C4-2B (cell line): Measurements from ENCODE around the gene TBX4.

Experiments
- H3K27ac ChIP-seq: fragments of 450-650 bp; 2 replicates; pipeline ENCODE4 v1.5.1; 2017
- ZFX ChIP-seq: fragments of 450-650 bp; IDR thresholded peaks from 2 replicates; pipeline ENCODE4 v1.6.1; 2017
- TF ChIP-seq, protein P1 (sequence below): fragments of 450-650 bp; conservative IDR thresholded peaks from 2 replicates; pipeline ENCODE4 v1.5.1; 2017; ENCODE audit warnings: mild to moderate bottlenecking

TBX4 gene

DNA sequence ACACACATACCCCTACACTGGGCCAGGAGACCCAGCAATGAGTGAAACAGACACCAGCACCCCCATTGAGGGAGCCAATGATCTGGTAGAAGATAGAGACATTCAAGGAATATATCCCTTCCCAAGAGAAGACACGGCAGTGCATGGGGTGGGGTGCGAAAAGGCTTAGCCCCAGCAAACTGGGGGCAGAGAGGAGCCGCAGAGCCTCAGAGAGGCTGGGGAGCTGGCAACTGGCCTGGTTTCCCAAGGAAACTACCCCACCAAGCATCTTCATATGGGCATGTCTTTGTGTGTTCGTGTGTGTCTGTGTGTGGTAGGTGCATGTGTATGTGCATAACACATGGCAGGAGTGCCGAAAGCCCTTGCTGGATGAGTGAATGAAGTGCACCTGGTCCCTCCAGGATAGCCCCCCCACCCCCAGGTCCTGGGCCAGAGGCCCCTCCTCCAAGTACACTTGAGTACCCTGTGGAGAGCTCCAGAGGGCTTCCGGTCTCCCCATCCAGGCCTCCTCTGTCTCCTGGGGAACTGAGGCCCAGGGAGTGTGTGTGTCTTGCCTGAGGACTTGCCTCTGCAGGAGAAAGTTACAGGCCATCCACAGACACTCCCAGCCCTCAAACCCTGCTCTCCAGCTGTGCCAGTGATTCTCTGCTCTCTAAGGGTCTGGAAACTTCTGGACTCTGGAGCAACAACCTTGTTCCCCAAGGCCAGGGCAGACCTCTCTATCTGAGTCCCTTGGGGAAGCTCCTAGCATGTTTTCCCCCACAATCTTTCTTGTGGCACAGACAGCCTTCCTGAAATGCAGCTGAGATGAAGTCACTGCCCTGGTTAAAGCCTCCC is 36.6 kb upstream of the TBX4 start:
- no peak for TF ChIP-seq ZFX
- no peak overlapping the region; the same call in 1 of the 2 replicates for H3K27ac ChIP-seq

DNA sequence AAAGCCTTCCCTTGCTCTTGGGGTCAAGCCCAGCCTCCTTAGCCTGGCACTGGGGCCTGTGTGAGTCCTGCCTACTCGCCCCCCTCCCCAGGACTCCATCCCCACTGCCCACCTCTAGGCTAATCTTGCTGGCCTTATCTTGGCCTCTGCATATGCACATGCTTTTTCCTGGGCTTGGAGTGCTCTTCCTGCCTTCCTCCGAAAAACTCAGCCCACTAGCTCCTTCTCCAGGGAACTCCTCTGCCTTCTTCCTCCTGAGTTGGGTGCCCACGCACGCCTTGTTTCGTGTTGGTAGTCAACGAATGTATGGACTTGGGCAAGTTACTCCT is 36.0 kb upstream of the TBX4 start:
- TF ChIP-seq ZFX = no peak
- TF ChIP-seq, protein P1, sequence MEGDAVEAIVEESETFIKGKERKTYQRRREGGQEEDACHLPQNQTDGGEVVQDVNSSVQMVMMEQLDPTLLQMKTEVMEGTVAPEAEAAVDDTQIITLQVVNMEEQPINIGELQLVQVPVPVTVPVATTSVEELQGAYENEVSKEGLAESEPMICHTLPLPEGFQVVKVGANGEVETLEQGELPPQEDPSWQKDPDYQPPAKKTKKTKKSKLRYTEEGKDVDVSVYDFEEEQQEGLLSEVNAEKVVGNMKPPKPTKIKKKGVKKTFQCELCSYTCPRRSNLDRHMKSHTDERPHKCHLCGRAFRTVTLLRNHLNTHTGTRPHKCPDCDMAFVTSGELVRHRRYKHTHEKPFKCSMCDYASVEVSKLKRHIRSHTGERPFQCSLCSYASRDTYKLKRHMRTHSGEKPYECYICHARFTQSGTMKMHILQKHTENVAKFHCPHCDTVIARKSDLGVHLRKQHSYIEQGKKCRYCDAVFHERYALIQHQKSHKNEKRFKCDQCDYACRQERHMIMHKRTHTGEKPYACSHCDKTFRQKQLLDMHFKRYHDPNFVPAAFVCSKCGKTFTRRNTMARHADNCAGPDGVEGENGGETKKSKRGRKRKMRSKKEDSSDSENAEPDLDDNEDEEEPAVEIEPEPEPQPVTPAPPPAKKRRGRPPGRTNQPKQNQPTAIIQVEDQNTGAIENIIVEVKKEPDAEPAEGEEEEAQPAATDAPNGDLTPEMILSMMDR = no peak
- H3K27ac ChIP-seq = peak overlapping the region; percentile 16; the same call in 1 of the 2 replicates

DNA sequence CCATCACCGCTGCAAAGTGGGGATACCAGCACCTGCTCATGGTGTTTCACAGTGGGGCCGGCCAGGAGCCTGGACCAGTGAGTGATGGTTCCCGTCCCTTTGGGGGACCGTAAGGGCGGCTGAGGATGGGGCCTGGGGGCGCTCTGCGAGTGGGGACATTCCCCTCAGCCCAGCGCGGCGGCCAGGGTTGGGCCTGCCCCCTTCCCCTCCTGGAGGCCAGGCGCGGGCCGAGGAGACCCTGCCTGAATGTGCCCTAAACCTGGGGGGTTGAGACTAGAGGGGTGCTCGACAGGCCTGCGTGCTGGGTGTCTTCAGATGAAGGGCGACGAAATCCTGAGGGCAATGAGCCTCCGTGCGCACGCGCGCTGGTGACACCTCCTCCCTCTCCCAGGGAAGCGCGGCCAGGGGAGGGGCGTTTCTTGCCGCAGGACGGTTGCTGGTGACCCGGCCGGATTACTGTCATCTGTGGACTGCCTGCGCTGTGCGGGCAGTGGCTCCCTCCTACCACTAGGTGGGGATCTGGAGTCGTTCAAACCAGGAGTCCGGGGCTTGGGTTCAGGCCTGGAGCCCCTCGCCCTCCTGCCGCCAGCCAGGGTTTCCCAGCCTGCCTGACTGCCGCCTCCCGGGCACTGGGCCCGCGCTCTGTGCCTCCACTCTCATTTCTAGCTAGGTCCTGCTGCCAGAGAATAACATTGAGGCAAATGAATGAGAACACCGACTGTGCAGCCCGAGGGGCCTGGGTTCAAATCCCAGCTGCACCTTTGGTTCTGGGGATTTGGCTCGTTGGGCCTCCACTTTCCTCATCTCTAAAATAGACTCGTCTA is 35.5 kb upstream of the TBX4 start:
- TF ChIP-seq, protein P1 = peak; percentile 97
- no peak for TF ChIP-seq ZFX
- peak overlapping the region; percentile 16; the same call in 1 of the 2 replicates for H3K27ac ChIP-seq

DNA sequence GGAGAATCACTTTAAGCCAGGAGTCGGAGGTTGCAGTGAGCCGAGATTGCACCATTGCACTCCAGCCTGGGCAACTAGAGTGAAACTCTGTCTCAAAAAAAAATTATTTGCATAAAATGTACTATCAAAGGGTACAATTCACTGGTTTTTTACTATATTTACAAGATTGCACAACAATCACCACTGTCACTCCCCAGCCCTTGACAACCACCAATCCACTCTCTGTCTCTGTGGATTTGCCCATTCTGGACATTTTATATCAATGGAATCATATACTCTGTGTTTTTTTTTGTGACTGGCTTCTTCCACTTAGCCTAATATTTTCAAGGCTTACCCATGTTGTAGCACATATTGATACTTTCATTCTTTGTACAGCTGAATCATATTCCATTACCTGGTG is 33.8 kb upstream of the TBX4 start:
- TF ChIP-seq, protein P1 = no peak
- no peak for TF ChIP-seq ZFX
- no peak overlapping the region for H3K27ac ChIP-seq

DNA sequence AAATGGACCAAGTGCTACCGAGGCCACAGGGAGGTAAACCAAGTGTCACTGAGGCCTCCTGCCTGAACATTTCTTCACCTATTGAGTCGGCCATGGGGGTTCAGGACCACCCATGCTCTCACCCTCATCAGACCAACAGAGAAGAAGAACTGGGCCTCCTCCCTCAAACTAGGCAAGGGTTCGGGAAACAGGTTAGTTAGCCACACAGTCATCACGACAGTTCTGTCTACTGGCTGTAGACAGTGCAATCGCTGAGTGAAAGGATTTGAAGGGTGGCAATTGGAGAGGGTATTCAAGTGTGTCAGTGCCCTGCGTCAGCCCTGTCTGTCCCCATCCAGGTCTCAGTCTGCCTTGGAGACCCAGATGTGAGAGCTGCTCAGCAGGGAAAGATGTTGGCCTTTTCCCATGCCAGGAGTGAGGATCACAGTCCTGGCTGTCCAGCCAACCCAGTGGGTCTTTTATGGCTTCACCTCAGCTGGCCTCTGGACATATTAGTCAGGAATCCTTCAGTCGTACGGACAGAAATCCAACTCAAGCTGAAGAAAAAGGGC is 32.7 kb upstream of the TBX4 start:
- TF ChIP-seq, protein P1 = no peak
- no peak for TF ChIP-seq ZFX
- H3K27ac ChIP-seq = no peak overlapping the region

DNA sequence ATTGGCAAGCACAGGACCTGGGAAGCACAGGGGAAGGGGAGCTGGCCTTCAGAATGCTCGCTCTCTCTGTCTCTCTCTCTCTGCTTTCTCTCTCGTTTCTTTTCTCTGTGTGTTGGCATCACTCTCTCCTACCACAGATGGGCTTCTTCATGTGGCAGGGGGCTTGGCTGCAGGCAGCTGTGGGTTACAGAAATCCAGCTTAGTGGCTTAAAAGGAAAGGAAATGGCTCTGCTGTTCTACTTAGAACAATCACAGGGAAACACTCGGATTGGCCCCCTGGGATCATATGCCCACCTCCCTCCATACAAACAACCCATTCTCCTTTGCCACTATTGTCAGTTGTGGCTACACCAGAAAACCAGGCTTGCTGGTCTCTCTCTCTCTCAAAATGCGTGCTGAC is 32.2 kb upstream of the TBX4 start:
- TF ChIP-seq ZFX = no peak
- no peak overlapping the region for H3K27ac ChIP-seq

DNA sequence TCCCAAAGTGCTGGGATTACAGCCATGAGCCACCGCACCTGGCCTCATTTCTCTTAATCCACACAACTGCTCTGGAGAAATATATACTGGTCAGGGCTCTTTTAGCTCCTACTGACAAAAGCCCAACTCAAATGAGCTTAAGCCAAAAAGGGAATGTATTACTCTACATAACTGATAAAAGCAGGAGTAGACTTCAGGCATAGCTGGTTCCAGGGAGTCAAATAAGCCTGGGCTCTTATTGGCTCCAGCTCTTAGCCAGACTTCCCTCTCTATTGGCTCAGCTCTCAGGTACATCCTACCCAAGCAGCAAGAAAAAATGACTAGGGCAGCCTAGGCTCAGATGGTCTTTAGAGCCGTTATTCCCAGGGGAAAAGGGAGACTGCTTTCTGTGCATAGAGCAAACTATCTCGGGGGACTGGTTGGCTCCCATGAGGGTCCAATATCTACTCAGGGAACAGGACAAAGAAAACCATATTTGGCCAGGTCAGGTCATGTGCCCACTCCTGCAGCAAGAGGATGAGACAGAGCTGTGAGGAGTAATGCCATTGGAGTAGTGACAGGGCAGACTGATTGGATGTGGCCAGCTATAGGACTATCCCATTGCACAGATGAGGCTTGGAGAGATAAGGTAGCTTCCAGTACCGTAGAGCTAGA is 31.4 kb upstream of the TBX4 start:
- H3K27ac ChIP-seq = no peak overlapping the region
- TF ChIP-seq, protein P1 = no peak
- no peak for TF ChIP-seq ZFX

DNA sequence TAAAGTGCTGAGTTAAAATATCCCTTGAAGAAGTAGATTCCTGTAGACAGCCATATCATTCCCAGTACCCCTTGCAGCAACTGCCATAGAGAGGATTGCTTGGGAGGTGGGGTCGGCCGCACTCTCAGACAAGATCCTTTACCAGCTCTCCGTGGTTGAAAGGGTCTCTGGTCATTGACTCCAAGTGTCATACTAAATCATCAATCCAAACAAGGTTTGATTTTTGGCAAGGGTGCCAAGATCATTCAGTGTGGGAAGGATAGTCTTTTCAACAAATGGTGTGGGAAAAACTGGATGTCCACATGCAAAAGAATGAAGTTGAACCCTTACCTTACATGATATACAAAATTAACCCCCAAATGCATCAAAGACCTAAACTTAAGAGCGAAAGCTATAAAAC is 30.8 kb upstream of the TBX4 start:
- TF ChIP-seq ZFX = no peak
- TF ChIP-seq, protein P1 = no peak
- H3K27ac ChIP-seq = no peak overlapping the region
